ENCODE results near the gene LRRC74B. TPM values are rescaled to one million over a fixed set of nuclear protein-coding genes. Genes with fewer than 3 reads are reported as not detected.

LRRC74B gene
- total and polyA plus RNA-seq, 4 experiments from 2014 or later: not detected

DNA sequence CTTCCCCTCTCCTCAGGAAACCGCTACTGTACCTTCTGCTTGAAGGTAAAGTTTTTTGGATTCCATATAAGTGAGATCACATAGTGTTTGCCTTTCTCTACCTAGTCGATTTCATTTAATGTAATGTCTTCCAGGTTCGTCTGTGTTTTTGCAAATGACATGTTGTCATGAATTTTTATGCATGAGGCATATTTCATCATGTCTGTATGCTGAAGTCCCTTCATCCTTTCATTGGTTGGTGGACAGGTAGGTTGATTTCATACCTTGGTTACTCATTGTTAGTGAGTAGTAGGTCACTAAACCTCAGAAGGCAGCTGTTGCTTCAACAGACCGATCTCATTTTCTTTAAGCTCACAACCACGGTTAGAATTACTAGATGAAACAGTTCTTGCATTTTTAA, 60.3 kb downstream of the LRRC74B start:
- Mint-ChIP-seq H3K9me3 (peaks cover 0 to 3% (median 0%) of the 10 kb centered on the region in 8 donors), H3K27me3 (peaks cover 9 to 20% of the 10 kb centered on the region in 2 donors), H3K4me1 (peaks cover 5 to 8% (median 7%) of the 10 kb centered on the region in 4 donors), H3K27ac (no peak overlapping the region), H3K4me3 (no peak overlapping the region), H3K36me3 (no peaks in the 10 kb centered on the region)
- no peak for DNase-seq
- H3K27ac ChIP-seq (ENCODE audit: low read depth, low read length): no peak overlapping the region
- H3K4me1 ChIP-seq (ENCODE audit: insufficient read depth, low read length): peaks cover 7% of the 10 kb centered on the region
- no peaks in the 10 kb centered on the region for H3K36me3 ChIP-seq (ENCODE audit: insufficient read depth, low read length)
- H3K4me3 ChIP-seq (ENCODE audit: low read length in 2 of 2): no peak overlapping the region
- no peaks in the 10 kb centered on the region for H3K9me3 ChIP-seq (ENCODE audit: control insufficient read depth in 1 of 2, low read length in 2 of 2)
- ChIA-PET CTCF (ENCODE audit: partially characterized antibody) (no interaction called here), POLR2A (ENCODE audit: partially characterized antibody) (no interaction called here)
- intact Hi-C loops (cut with micrococcal nuclease): no loop called here
- no peaks in the 10 kb centered on the region for H3K27me3 ChIP-seq (ENCODE audit: insufficient read depth, low read length)

DNA sequence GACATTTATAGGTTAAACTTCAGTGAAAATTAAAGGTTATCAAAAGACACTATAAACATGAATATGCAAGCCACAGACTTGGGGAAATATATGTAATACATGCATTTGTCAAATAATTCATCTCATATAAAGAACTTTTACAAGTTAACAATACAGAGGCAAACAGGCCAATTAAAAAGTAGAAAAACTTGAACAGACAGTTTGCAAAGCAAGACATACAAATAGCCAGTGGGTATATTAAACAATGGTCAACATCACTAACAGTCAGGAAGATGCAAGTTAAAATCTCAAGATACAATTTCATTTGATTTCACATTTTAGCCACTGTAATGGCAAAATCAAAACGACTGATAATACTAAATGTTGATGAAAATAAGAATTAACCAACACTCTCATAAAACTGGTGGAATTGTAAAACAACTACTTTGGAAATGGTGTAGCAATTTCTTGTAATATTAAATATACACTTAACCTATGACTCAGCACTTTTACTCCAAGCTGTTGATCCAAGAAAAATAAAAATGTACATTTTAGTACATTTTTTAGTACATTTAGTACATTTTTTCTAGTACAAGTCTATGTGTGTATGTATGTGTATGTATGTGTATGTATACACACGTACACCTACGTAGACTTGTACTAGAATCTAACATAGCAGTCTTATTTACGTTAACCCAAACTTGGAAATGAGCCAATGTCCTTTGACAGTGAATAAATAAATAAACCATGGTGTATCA, 62.8 kb downstream of the LRRC74B start:
- H3K9me3 ChIP-seq (ENCODE audit: control insufficient read depth in 1 of 2, low read length in 2 of 2): no peaks in the 10 kb centered on the region
- CTCF ChIA-PET (ENCODE audit: partially characterized antibody): interaction anchor here (2.3 kb wide), 1 partner anchor 9 kb away, joined by 8 read pairs; no protein-coding TSS in a partner anchor
- H3K4me1 Mint-ChIP-seq: no peaks in the 10 kb centered on the region

More for the DNA sequence above, 62.8 kb downstream of the LRRC74B start:
- intact Hi-C loops (cut with micrococcal nuclease): no loop called here
- H3K9me3 Mint-ChIP-seq: peaks cover 0 to 3% (median 0%) of the 10 kb centered on the region in 8 donors
- H3K36me3 Mint-ChIP-seq: no peaks in the 10 kb centered on the region
- no peaks in the 10 kb centered on the region for H3K36me3 ChIP-seq (ENCODE audit: insufficient read depth, low read length)
- peaks cover 8 to 13% of the 10 kb centered on the region in 2 donors for H3K27me3 Mint-ChIP-seq
- no peak overlapping the region for H3K27ac Mint-ChIP-seq
- H3K27ac ChIP-seq (ENCODE audit: low read depth, low read length): no peak overlapping the region
- no peaks in the 10 kb centered on the region for H3K4me1 ChIP-seq (ENCODE audit: insufficient read depth, low read length)
- H3K4me3 ChIP-seq (ENCODE audit: low read length in 2 of 2): no peak overlapping the region
- POLR2A ChIA-PET (ENCODE audit: partially characterized antibody): no interaction called here
- H3K4me3 Mint-ChIP-seq: no peak overlapping the region
- DNase-seq: no peak
- H3K27me3 ChIP-seq (ENCODE audit: insufficient read depth, low read length): no peaks in the 10 kb centered on the region

Small RNA genes within 50 kb of the gene (microRNA-seq; reads per million reads assigned to microRNA genes)
- not detected for gene MIR649 (ENCODE audit: borderline microRNAs expressed, borderline number of aligned reads, borderline replicate concordance)

Other genes with a start within 250 kb of the LRRC74B start
- 100 to 1,000 TPM; 142 to 145 TPM for gene PI4KA, start 187.1 kb upstream of the LRRC74B start, total RNA-seq
- gene PI4KA, start 187.1 kb upstream of the LRRC74B start, polyA plus RNA-seq: 10 to 100 TPM; 31.5 to 78.5 TPM
- 10 to 100 TPM; 24.4 to 26.1 TPM for gene SNAP29, start 186.9 kb upstream of the LRRC74B start, total RNA-seq
- gene SNAP29, start 186.9 kb upstream of the LRRC74B start, polyA plus RNA-seq: 10 to 100 TPM; 18.8 to 27.8 TPM
- gene CRKL, start 128.5 kb upstream of the LRRC74B start, total RNA-seq: 10 to 100 TPM; 85.1 to 86.5 TPM
- gene CRKL, start 128.5 kb upstream of the LRRC74B start, polyA plus RNA-seq: 10 to 100 TPM; 39.9 to 51.3 TPM
- 1 to 10 TPM in 1 of 2 experiments, under 1 TPM in 1; 0.55 to 1.0 TPM for gene AIFM3, start 78.7 kb upstream of the LRRC74B start, total RNA-seq
- gene AIFM3, start 78.7 kb upstream of the LRRC74B start, polyA plus RNA-seq: not detected
- 100 to 1,000 TPM; 112 to 114 TPM for gene LZTR1, start 63.6 kb upstream of the LRRC74B start, total RNA-seq
- 10 to 100 TPM in 1 of 2 donors, 1 to 10 TPM in 1; 5.5 to 18.1 TPM for gene LZTR1, start 63.6 kb upstream of the LRRC74B start, polyA plus RNA-seq
- 10 to 100 TPM; 60.4 to 65.0 TPM for gene THAP7, start 43.8 kb upstream of the LRRC74B start, total RNA-seq
- 10 to 100 TPM; 45.9 to 46.9 TPM for gene THAP7, start 43.8 kb upstream of the LRRC74B start, polyA plus RNA-seq
- 1 to 10 TPM; 1.1 to 1.2 TPM for gene P2RX6, start 30.8 kb upstream of the LRRC74B start, total RNA-seq
- gene P2RX6, start 30.8 kb upstream of the LRRC74B start, polyA plus RNA-seq: under 1 TPM in 1 of 2 donors, not detected in 1; 0.19 TPM
- not detected for gene SLC7A4, start 13.4 kb upstream of the LRRC74B start, total RNA-seq
- gene SLC7A4, start 13.4 kb upstream of the LRRC74B start, polyA plus RNA-seq: under 1 TPM; 0.07 to 0.15 TPM

Measured in CD4-positive, alpha-beta memory T cell (primary cell).